Fibroblast of skin of scalp (primary cell): ENCODE results near the gene WDR33.
A peak's percentile ranks its signal among the peaks of the same experiment; 100 is the strongest.

Experiments used
- DNase-seq: peaks from one replicate; pipeline ENCODE4 v3.0.0-alpha.2; 2013

WDR33 gene

DNA sequence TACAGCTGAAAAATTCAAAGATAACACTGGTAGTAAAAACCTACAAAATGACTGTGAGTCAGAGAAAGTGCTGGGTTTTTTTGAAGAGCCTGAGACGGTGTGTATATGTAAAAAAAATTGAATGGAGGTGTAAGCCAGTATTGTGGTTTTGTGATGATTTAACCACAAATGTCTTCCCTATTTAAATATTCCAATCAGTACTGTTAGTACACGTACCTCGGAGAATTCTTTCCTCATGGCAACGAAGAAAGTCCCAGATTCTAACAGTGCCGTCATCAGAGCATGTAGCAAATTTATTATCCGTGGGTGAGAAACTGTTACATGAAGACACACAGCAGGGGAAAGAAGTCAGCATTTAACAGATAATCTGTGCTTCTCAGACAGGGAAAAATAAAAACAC is 48.1 kb downstream of the WDR33 start:
- DNase-seq = no peak

DNA sequence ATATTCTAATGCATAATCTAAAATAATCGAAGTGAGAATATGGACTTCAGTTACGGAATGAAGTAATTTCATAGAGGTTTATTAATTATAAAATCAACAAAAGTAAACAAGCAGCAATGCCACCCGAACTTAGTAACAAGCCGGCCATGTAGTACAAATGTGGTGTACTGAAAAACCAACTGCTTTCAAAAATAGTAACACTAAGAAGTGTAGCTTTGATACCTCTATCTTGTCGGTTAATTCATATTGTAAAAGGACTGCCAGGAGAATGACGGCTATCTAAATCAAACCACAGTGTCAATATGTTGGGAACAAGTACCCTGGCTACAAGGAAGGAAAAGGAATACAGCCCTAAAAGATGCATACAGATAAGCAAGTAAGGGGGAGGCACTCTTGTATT is 48.5 kb downstream of the WDR33 start:
- no peak for DNase-seq

DNA sequence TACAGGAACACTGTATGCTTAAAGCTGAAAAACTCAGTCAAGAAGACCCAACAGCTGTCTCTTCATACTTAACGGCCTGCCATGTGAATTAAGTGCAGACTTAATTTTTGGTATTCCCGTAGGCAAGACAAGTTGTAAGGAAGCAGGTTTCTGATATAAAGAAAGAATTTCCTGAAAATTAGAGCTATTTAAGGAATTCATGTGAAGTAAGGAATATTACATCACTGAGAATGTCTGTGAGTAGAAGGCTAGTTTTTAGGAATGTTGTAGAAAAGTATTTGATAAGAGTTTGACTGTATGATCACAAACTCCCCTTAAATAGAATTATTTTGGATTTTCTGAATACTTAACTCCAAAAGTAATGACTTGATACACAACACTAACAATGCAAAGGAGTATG is 51.0 kb downstream of the WDR33 start:
- peak; percentile 8 for DNase-seq

DNA sequence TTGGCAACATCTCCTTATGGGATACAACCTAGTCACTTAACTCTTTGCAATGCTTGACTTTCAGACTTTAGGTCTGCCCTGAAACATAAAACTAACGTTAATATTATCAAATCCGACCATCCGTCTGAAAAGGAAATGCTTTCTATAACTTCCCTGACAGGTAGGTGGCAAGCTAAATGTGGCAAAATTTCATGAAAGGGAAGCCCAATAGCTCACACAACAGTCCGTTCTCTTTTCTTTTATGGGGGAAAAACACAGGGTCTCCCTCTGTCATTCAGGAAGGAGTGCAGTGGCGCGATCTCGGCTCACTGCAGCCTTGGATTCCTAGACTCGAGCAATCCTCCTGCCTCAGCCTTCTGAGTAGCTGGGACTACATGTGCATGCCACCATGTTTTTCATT is 56.8 kb downstream of the WDR33 start:
- DNase-seq = no peak

DNA sequence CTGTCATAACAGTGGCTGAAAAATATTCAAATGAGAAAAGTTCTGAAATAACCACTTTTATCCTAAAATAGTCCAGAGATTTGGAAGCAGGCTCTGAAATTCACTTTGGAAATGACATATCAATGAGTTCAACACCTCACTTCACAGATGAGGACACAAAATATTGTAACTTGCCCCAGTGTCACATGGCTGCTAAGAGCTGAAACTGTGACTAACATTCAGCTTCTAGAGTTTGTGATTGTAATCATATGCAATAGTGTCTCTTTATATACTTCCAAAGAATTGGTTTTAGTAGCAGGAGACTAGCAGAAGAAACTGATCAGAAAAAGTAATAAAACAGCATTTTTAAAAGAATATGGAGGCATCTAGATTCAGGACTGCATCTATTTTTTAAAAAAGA is 57.6 kb downstream of the WDR33 start:
- no peak for DNase-seq

DNA sequence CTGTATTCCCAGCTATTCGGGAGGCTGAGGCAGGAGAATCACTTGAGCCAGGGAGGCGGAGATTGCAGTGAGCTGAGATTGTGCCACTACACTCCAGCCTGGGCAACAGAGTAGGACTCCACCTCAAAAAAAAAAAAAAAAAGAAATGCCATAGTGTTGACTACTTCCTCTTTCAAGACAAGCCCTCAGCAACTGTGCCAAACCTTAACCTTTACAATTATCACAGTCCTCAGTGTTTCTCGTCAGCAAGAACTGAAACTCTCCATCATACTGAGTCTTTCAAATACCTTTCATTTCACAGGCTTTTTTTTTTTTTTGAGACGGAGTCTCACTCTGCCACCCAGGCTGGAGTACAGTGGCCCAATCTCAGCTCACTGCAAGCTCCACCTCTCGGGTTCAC is 61.4 kb downstream of the WDR33 start:
- DNase-seq = peak; percentile 22

DNA sequence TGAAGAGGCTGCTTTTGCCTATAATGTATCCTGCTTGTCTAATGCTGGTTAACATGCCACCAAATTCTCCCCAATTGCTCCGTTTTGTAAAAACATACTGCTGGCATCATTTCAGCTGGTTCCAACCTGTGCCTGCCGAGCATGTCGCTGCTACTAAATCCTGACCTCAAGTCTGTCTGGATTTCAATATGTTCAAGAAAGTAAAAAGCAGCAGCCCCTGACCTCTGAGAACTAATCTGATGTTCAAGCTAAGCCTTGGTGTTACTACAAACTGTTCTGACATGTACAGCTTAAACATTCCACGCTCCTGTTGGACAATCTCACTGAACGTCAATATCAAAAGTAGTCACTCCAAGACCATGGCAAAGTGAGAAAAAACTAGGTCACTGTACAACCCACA is 63.4 kb downstream of the WDR33 start:
- no peak for DNase-seq

DNA sequence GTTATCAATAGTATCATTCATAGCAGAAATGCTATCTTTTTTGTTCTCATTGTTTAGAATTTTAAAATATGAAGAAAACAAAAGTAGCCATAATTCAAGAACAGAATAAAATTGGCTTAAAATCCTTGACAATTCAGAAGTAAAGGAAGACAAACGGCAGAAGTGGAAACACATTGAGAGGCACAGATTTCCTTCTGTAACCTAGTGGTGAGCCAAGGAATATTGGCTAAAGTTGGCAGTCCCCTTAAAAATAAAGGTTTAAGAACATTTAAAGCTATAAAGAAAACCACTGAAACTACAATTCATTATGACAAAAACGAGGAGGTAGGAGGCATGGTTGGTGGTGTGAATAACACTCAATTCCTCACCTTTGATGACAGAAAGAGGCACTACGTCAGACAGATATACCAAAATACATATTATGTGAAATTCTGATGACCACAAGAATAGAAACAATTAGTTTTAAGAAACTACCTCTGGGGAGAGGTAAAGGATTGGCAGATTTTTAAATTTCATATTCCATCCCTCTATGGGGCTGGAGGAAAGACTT is 67.4 kb downstream of the WDR33 start:
- no peak for DNase-seq

DNA sequence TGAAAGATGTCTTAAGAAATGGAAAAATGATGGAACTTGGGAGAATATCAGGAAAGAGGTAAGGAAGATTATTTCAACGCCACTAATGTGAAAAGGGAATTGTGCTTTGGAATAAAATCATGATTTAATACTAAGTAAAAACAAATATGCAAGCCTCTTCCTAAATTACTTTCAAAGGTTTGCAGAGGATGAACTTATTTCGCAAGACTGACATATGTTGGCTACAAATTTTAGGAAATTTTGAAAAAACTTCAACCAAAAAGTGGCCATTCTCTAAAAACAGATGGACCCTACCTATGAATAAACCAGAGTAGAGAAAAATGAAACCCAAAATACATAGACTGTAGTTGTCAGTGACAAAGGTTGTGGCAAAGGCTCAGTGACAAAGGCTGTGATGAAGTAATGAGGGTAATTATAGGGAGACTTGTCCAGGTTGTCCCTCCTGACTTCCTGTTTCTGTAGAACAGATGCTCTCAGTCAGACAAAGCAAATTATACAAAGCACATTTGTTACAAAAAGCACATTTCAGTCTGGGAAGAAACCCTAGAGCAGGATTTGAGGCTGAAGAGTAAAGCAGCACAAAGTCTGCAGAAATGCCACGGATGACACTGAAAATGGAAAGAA is 70.2 kb downstream of the WDR33 start:
- no peak for DNase-seq

DNA sequence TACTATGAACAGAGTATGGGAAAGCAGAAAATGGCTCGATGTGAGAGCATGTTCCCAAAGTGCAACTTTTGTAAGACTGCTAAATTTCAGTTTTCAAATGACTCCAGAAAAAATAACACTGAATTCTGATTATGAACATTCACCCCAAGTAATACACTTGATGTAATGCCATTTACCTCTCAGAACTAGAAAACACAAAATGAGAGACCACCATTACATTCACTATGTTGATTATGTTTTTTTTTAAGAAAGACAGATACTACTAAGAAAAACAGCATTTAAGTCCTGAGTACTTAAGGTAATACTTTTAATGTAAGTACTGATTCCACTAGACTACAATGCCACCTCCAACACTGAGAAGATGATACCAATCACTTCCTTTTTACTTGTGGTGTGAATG is 71.2 kb downstream of the WDR33 start:
- DNase-seq = no peak

DNA sequence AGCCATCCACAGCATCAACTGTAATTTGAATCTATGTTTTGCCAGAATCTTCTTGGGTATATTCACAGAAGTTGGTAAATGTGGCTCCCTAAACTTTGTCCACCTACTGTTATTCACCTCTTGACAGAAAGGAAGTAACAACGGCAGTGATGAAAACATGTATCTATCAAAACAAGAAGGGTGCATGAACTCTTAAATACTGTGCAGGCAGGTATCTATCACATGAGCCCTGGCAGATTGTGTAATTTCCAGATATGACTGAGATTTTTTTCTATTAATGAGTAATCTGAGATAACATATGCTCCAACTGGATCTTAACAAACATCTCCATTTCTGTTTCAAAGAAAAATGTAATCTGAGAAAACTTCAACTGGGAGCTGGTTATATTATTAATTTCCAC is 73.1 kb downstream of the WDR33 start:
- no peak for DNase-seq

DNA sequence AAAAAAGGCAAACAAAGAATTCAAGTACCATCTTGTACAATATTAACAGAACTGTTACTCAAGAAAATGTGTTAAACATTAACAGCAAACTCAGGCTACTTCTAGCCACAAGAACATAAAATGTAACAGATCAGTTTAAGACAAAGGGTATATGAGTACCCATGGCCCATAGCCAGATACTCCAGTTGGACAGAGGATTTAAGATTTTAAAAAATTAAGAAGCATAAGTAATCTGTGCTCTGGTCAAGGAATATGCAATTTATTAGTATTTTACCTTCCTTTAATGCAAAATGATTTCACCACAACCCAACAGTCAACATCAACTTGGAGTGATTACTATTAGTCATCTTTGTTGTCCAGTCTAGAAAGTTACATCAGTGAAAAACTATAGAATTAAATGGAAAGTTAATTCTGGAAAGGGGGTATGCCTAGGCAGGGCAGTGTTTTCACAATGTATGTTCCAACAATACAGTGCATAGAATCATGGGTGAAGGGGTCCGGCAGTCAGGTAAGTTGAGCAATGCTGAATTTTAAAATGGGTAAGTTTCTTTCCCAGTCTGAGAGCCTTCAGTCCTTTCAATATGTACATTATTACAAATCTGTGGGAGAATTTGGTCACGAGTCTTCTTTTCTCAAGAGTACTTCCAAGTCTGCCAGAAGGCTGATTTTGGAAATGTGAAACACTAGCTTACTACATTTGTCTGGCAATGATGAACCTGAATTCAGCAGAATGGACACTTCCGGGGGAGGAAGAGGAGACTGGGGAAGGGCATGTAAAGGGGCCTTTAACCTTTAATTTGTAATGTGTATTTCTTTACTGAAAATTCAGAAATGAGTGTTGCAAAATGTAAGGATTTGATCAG is 75.2 kb downstream of the WDR33 start:
- DNase-seq = no peak

DNA sequence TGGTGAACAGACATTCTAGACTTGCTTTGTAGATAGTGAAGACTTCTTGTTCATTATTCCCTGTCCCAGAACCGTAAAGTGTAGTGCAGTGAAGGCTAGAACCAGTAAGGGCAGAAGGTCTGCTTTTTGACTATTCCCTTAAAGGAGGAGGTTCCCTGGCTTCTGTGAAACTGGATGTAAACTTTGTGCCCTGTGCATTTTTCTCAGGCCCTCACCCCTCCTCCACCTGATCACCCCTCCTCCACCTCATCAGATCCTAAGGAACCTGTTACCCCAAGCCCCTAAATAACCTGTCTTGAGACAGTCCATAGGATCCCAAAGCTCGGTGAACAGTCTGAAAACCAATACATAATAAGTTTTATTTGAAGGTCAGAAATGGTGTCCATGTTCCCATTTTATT is 75.9 kb downstream of the WDR33 start:
- no peak for DNase-seq

DNA sequence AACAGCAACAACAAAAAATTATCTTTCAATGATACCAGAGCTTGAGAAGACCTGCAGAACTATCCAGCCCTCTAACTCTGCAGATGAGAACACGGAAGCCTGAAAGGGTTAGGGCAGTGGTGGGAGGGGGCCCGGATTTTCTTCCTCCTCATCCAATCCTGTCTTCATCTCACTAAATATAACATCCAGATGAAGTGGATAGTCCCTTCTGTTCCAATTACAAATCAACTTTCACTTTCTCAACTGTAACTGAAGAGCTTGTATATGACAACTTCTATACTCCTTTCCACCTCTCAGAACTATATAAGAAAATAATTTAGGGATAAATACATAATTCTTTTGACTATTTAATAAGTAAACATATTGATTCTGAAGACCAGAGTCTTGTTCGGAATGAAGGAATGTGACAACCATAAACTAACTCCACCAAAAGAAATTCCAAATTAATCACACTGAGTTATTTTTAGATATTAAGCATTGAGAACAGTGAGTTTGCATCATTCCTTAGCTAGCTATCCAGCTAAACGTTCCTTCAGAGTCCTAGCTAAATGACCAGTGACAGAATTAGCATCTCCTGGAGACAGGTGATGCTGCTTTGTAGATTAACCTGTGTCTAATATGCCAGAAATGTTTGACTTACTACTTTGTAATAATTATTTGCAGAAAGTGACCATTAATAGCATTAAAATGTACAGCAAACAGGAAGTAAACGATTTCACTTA is 77.0 kb downstream of the WDR33 start:
- peak; percentile 56 for DNase-seq

DNA sequence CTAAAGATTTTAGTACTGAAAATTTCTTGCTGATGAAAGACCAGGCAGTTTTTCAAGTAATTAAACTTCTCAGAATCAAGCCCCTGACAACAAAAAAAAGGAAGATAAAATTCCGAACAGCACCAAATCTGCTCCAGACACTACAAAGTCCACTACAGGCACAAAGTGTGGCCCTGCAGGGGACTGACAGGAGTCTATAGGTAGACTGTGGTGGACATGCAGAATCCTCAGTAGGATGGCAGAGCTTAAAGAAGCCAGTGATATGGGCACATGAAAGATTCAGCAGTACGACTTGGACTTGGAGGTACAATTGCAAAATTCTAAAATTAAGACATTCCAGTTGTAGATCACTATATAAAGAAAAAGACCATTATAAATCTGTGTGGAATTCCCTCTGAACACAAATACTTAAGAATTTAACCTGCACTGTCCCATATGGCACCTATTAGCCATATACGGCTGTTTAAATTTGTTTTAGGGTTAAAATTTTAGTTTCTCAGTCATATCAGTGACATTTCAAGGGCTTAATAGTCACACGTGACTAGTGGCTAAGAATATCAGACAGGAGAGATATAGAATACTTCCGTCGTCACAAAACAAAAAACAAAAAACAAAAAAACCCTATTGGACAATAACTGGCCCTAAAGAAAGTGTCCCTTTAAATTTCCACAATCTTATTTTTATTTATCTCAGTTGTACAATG is 77.7 kb downstream of the WDR33 start:
- no peak for DNase-seq

DNA sequence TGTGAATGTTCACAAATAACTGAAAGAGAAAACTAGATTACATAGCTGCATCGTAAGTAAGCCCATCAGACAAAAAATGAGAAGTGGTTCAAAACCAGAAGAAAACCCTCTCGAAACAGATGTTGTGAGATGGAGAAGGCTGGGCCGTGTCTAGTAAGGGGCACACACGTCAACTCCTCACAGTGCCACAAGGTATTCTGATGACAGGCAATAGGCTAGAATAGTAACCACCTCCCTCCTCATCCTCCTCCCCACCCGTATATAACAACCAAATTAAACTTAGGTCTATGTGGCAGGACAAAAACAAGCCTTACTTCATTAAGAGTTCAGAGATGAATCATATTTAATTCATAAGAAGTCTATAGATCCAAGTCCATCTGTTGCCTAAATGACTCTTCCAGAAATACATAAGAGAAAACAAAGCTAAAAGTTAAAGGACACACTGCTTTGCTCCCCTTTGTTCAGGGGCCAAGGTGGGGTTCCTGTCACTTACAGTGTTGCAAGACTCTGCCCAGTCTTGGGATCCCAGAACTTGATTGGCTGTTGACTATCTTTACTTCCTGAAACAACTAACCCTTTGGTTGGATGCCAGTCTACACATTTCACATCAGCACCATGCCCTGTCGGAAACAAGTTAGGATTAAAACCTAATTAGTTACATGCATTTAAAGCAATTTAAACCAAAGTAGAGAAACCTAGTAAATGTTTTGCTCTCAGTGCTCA is 84.7 kb downstream of the WDR33 start:
- DNase-seq = no peak

DNA sequence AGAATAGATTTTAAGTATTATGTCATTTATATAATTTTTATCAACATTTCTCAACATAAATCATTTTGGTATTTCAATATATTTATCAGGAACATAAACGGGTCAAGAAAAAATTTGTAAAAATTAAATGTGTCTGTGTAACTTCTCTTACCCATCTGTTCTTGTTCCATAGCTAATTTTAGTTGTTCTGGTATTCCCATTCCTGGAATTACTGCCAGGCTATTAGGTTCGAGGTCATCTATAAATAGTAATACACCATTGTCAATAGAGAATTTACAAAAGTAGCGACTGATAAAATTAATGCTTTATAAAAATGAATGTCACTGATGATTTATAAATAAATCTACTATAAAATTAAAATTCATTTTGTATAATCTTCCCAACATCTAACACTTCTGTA is 88.2 kb downstream of the WDR33 start:
- DNase-seq = no peak

DNA sequence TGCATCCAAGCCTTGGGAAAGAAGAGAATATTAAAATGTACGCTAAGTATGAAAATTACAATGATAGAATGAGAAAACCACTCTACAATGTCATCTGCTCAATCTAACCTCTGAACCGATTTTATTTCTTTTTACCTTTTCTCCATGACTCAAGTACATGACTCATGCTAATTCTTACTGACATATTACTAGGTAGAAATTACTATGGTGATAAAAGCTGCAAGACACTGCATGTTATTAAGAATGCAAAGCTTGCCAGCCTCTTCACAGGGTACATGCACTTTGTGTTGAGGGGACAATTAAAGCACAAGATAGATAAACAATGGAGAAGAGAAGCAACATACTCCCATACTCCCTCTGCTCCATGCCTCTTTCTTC is 89.0 kb downstream of the WDR33 start:
- DNase-seq = no peak

DNA sequence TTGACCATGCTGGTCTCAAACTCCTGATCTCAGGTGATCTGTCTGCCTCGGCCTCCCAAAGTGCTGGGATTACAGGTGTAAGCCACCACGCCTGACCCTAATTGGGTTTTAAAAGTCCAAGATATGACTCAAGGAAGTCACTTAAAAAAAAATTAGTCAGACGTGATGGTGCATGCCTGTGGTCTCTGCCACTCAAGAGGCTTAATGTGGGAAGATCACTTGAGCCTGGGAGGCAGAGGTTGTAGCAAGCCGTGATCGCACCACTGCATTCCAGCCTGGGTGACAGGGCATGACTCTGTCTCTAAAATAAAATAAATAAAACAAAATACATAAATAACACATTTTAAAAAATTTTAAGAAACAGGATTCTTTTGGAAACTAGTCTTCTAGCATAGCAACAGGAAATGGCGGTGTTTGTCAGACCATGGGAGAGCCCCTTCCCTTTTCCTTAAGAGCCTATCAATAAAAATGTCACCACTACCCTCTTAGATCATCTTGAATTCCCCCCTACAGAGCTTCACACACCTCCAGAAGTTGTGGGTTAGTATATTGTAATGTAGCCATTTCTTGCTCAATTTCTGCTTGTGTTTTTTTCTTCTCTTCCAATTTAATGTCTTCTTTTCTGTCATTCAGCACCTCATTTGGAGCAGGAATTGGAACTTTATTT is 89.5 kb downstream of the WDR33 start:
- DNase-seq = peak; percentile 57

DNA sequence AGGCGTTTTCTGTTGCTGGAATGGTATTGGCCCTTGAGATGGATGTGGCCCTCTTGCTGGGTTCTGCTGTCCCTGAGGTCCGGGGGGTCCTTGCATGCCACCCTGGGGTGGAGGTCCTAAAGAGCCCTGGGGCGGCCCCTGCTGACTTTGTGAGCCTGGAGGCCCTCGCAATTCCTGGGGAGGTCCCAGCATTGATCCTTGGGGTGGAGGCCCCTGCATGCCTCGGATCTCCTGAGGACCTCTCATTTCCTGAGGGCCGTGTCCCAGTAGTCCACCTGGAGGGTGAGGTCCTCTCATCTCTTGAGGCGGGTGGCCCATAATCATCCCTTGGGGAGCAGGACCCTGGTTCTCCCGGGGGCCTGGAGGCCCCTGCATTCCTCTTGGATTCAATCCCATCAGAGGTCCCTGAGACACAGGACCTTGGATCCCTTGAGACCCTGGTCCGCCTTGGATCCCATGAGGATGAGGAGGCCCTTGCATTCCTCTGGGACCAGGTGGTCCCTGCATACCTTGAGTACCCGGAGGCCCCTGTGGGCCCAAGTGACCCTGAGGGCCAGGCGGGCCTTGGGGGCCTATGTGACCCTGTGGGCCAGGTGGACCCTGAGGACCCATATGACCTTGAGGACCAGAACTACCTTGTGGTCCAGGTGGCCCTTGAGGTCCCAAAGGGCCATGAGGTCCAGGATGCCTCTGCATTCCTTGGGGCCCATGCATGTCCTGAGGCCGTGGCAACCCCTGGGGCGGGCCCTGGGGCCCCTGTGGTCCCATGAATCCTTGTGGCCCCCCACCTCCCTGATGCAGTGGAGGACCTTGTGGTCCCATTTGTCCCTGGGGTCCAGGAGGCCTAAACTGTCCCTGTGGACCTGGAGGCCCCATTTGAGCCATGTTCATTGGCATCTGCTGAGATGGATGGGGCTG is 91.4 kb downstream of the WDR33 start:
- no peak for DNase-seq
